Measurements from ENCODE around the gene VAPB.

Gene VAPB, protein sequence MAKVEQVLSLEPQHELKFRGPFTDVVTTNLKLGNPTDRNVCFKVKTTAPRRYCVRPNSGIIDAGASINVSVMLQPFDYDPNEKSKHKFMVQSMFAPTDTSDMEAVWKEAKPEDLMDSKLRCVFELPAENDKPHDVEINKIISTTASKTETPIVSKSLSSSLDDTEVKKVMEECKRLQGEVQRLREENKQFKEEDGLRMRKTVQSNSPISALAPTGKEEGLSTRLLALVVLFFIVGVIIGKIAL

DNA sequence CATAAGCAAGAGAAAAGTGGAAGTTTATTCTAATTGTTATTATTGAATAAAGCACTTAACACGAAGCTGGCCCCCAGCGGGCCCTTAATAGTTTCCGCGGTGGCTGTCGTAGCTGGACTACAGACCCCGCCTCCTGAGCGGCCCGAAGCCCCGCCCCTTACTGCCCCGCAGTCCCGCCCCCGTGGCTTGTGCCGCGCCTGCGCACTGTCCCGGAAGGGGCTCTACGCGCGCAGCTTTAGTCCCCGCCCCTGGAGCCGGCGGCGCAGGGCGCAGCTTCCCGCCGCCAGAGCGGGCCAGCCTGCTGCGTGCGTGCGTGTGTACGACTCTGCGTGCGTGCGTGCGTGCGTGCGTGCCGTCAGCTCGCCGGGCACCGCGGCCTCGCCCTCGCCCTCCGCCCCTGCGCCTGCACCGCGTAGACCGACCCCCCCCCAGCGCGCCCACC lies at the start of gene VAPB:
VAPB (plus strand) TSS at position 348 of the 442 bp plus-strand sequence. CDS start 231 bp downstream, outside the sequence.
- DNase-seq (ENCODE audit: low read depth in 2 of 2): peak; percentile 96 to 98
- TF ChIP-seq, protein P1, sequence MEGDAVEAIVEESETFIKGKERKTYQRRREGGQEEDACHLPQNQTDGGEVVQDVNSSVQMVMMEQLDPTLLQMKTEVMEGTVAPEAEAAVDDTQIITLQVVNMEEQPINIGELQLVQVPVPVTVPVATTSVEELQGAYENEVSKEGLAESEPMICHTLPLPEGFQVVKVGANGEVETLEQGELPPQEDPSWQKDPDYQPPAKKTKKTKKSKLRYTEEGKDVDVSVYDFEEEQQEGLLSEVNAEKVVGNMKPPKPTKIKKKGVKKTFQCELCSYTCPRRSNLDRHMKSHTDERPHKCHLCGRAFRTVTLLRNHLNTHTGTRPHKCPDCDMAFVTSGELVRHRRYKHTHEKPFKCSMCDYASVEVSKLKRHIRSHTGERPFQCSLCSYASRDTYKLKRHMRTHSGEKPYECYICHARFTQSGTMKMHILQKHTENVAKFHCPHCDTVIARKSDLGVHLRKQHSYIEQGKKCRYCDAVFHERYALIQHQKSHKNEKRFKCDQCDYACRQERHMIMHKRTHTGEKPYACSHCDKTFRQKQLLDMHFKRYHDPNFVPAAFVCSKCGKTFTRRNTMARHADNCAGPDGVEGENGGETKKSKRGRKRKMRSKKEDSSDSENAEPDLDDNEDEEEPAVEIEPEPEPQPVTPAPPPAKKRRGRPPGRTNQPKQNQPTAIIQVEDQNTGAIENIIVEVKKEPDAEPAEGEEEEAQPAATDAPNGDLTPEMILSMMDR (IDR thresholded peaks at IDR 0.05; ENCODE audit: low read depth, low read length): no peak
- peak within 1 kb of the TSS; percentile 94 to 97 for H3K4me3 ChIP-seq (replicated peaks in 1 of 2; ENCODE audit: low read depth in 2 of 2, low read length in 2 of 2)

DNA sequence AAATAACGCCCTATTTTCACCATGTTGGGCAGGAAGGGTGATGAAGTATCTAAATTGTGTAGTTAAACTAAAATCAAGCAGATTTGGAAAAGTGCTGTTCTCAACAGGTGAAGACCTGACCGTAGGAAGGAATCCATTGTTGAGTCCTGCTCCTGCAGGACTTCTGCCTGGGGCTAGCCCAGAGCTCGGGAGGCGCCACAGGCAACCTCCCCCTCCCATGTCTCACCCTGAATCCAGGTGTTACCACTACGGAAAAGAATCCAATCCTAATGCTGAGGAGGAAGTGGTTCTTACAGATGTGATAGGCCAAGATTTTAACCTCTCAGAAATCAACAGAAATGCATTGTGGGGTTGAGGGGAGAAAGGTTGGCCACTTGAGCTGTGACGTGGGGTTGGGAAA lies 49.3 kb upstream of the VAPB start:
- TF ChIP-seq, protein P1 (IDR thresholded peaks at IDR 0.05; ENCODE audit: low read depth, low read length): no peak
- DNase-seq (ENCODE audit: low read depth in 2 of 2): no peak
- no peak overlapping the region for H3K4me3 ChIP-seq (replicated peaks in 1 of 2; ENCODE audit: low read depth in 2 of 2, low read length in 2 of 2)

DNA sequence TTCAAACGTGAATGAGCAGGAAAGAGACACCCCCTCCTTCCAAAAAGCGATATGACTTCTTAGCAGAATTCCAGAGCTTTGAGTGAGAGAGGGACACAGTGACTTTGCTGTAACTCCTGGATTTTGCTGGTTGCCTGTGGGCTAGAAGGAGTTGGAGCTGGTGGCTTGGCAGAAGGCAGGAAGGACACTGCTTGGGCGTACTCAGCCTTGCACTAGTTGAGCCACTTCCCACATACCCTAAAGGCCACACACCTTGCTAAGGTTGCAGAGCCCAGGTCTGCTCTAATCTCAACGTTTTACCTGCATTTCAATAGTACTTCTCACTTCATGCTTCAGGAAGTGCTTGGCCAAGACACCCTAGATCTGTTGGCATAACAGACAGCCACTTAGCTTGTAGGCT lies 48.9 kb upstream of the VAPB start:
- no peak for DNase-seq (ENCODE audit: low read depth in 2 of 2)
- H3K4me3 ChIP-seq (replicated peaks in 1 of 2; ENCODE audit: low read depth in 2 of 2, low read length in 2 of 2): no peak overlapping the region
- TF ChIP-seq, protein P1 (IDR thresholded peaks at IDR 0.05; ENCODE audit: low read depth, low read length): no peak

DNA sequence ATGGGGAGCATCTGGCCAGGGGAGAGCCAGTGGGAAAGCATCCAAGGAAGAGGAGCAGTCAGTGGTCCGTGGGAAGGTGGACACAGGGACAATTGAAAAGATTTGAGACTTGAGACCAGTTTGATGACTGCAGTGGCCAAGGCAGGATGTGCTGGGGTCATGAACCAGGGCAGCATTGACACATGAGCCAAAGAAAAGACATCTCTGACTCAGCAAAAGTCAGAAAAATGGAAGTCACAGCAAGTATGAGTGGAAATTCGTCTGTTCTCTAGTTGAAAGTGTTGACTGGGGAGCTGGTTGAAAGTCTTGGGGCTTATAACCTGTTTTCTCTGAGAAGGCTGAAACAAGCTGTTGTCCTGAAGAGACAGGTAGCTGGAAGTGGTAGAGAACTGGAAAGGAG lies 48.2 kb upstream of the VAPB start:
- TF ChIP-seq, protein P1 (IDR thresholded peaks at IDR 0.05; ENCODE audit: low read depth, low read length): no peak
- DNase-seq (ENCODE audit: low read depth in 2 of 2): peak; percentile 11 to 55
- no peak overlapping the region for H3K4me3 ChIP-seq (replicated peaks in 1 of 2; ENCODE audit: low read depth in 2 of 2, low read length in 2 of 2)

DNA sequence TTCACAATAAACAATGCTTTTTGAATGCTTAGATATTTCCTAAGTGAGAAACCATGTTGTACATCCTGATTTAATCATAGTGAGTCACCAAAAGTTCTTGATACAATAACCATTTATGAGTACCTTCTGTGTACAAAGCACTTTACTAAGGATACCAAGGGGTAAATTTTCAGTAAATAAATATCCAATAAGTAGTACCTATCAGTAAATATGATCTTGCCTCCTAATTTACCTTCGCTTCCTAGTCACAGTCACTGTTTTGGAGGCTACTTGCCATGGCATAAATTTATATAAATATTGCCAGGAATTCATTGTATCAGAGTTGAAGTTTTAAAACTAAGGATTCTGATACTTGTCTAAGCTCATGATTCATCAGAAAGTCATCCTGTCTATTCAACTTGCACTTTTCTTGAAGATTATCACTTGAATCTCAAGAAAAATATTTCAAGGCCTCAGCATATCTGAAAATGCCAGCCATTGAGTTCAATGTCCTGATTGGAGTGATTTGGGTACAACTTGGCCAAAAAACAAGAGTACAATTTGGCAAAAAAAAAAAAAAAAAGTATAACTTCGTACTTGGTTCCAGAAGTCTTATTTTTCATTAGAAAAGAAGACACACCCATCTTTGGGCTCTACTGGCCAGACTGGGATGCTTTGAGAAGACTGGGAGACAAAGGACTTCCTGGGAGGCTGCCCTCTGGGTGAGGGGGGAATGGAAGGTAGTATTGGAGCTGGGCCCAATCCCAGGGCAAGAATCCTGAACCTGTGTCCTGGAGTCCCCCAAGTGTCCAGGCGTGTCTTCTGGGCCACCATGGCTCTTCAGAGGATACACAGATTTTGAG lies 46.7 kb upstream of the VAPB start:
- TF ChIP-seq, protein P1 (IDR thresholded peaks at IDR 0.05; ENCODE audit: low read depth, low read length): no peak
- peak; percentile 43 to 75 for DNase-seq (ENCODE audit: low read depth in 2 of 2)
- no peak overlapping the region for H3K4me3 ChIP-seq (replicated peaks in 1 of 2; ENCODE audit: low read depth in 2 of 2, low read length in 2 of 2)

DNA sequence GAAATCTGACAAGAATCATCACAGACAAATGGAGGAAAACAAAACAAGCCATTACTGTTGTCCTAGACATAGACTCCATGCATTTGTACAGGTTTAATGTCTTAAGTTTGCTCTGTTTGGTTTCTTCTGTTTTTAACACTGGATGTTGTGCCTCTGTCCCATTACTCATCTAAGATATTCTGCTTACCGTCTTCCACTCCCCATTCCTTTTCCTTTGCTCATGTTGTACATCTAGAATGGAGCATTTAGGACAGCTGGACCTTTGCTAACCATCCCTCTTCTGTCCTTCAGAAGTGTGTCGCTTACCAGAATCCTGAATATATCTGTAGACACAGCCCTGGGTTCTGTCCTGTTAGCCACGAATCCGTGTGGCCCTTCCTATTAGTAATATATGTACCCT lies 44.3 kb upstream of the VAPB start:
- H3K4me3 ChIP-seq (replicated peaks in 1 of 2; ENCODE audit: low read depth in 2 of 2, low read length in 2 of 2): no peak overlapping the region
- TF ChIP-seq, protein P1 (IDR thresholded peaks at IDR 0.05; ENCODE audit: low read depth, low read length): no peak
- peak; percentile 19 to 74 for DNase-seq (ENCODE audit: low read depth in 2 of 2)

Data from cardiac fibroblast (primary cell).